ENCODE measurements around the gene SLK.

Gene SLK

DNA sequence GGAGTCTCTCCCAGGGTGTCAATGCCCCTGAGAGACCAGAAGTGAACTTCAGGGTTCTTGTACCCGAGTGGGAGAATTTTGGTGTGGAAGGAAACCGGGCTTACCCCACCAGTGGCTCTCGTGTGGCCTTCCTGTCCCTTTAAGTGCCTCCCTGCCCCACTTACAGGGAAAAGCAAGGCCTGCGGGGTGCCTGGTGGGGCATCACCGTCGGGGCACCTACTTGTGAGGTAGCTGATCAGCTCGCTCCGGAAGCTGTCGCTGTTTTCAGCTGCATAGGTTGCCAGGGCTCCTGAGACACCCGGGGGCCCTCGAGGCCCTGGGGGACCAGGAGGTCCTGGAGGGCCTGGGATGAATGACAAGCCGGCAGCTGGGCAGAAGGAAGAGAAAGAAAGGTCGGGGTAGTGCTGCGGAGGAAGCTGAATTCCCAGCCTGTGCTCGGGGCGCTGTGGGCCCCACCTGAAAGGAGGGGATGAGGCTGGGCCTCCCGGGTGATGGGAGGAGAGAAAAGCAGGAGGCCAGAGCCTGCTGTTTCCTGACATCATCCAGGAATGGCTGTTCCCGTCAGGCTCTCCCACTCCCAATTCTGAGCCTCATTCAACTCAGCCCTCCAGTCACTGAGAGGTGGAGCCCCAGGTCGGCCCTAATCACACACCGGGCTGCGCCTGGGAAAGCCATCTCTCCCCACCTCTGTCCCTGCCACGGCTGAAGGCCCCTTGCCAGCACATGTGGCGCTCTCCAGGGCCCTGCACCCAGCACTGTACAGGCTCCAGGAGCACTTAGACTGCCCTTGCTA, 67.7 kb downstream of the SLK start:
- DNase-seq: no peak

DNA sequence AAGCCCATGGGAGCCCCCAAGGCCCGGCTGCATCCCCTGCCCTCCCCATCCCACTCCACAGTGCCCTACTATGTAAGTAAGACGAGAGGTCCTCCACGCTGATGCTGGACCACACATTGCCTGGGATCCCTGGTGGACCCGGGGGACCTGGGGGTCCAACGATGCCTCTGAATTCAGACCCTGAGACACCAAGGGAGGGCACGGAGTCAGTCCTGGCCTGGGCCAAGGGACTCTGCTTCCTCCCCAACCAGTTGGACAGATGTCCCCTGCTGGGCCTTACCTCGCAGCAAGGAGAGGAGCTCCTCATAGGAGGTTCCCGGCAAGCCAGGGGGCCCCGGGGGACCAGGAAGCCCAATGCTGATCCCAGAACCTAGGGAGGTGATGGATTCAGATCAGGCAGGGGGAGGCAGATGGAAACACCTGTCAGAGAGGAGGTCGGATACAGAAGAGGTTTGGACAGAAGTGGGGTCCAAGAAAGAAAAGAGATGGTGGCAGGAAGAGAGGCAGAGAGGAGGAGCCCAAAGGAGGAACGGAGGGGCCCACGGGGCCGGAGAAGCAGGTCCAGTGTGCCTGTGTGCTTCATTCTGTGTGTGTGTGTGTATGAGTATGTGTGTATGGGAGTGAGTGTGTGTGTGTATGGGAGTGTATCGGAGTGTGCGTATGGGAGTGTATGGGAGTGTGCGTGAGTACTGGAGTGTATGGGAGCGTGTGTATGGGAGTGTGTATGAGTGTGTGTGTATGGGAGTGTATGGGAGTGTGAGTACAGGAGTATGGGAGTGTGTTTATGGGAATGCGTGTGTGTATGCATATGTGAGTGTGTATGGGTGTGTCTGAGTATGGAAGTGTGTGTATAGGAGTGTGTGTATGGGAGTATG, 68.5 kb downstream of the SLK start:
- DNase-seq: no peak

DNA sequence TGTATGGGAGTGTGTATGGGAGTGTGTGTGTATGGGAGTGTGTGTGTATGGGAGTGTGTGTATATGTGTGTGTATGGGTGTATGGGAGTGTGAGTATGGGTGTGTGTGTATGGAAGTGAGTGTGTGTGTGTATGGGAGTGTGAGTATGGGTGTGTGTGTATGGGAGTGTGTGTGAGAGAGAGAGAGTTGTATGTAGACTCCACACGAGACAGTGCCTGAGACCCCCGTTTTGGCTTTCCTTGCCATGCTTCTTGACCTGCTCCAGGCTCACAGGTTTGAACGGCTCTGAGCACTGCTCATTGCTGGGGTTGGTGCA, 69.1 kb downstream of the SLK start:
- no peak for DNase-seq

DNA sequence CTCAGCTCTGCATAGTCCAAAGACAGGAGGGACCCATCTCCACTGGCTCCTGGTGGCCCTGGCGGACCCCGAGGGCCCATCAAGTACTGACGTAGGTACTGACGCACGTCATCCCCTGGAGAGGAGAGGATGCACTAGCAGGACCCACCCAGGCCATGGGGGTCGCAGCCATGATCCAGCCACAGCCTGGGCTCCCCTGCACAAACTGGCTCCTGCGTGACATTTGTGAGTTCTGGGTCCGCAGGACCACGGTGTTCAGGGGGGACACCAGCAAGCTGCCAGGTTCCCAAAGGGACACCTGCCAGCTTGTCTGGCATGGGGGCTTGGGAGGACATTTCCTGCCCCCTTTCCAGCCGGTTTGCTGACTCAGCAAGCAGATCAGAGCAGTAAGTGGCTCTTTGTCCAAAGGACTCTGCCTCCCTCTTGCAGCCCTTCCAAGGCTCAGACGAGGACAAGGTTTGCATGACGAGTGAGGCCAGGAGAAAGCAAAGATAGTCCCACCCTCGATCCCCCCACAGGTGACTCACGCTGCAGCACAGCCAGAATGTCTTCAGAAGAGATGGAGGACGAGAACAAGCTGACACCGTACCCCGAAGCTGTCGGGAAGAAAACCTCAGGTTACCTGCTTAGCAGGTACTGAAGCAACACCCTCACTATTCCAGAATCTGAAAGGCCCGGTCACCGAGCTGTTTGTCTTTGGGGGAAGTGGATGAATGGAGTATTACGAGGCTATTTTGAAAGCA, 69.7 kb downstream of the SLK start:
- no peak for DNase-seq

DNA sequence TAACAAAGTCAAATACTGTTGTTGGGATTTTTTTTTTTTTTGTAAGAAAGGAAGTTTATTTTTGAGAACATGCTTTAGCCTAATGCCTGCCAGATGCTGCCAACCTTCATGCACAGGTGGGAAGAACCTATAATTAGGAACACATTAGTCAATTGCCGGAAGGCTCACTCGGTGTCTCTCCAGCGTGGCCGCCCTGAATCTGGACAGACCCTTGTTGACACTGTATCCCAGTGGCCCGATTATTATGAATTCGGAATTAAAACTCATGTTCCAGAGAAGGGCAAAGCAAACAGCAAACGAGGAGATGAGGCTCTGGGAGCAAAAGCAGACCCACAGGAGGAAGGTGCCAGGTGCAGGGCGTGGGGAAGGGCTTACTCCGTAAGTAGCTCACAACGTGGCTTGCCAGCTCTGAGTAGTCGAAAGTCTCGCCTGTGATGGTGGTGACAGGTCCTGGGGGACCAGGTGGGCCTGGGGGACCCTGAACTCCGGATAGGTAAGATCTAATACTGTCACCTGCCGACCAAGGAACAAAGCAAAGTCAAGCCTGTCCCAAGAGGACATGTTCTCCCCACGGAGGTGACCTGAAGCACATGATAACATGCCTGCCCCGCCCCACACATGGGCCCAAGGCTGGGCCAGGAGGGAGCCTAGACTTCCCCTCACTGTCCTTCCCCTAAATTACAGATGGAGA, 70.5 kb downstream of the SLK start:
- DNase-seq: no peak

DNA sequence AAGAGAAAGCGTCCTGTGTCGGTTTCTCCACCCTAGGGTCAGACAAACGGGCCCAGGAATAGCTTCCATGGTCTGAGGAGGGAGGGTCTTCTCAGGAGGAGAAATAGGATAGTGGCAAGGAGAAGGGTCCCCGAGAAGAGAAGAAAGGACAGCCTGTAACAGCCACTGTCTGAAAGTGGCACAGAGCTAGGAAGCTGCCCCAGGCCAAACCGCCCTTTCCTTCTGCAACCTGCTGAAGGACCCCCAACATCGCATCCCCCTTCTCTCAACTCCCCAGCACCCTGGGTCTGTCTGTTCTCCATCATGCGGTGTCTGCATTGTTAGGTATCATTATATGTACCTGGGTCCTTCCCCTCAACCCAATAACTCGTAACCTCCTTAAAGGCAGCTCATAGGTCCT, 71.6 kb downstream of the SLK start:
- no peak for DNase-seq

DNA sequence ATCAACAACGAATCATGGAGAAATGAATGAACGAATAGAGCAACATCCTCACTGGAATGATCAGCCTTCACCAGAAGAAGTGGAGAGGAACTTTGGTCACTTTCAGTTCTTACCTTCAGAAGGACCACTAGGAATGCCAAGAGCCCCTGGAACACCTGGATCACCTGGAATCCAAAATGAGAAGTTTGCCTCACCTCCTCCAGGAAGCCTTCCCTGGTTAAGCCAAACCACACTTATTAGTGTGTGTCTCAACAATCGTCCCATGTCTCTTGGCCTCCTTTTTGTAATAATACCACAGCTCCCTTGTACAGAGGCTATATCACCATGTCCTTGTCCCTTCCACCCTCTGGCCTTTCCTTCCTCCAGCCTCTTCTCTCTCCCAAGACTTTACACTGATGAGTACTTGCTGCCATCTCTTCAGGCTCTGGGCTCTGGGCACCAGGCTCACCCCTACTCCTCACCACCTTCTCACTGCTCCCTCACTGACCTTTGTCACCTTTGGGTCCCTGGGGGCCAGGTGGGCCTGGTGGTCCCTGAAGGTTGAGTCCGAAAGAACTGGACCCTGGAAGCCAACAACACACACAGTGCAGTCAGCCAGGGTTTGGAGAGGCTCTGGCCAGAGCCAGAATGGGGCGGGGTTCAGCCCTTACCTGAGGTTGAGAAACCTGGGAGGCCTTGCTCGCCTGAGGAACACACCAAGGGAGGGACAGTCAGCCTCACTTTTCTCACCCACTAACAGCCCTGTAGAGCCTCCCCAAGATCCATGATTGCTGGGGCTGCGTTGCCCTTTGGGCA, 72.2 kb downstream of the SLK start:
- DNase-seq: no peak

DNA sequence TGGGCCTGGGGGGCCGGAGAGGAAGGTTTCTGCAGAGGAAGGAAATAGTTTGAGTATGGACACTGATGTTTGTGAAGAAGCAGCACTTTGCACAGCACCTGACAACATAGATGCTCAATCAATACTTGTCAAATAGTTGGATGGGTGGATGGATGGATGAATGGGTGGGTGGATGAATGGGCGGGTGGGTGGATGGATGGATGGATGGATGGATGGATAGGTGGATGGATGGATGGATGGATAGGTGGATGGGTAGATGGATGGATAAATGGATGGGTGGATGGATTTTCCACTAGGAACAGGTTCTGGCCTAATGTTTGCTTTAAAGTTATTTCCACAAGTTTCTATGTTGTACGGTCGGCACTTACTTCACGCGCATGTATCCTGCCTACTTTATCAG, 73.4 kb downstream of the SLK start:
- DNase-seq: no peak

DNA sequence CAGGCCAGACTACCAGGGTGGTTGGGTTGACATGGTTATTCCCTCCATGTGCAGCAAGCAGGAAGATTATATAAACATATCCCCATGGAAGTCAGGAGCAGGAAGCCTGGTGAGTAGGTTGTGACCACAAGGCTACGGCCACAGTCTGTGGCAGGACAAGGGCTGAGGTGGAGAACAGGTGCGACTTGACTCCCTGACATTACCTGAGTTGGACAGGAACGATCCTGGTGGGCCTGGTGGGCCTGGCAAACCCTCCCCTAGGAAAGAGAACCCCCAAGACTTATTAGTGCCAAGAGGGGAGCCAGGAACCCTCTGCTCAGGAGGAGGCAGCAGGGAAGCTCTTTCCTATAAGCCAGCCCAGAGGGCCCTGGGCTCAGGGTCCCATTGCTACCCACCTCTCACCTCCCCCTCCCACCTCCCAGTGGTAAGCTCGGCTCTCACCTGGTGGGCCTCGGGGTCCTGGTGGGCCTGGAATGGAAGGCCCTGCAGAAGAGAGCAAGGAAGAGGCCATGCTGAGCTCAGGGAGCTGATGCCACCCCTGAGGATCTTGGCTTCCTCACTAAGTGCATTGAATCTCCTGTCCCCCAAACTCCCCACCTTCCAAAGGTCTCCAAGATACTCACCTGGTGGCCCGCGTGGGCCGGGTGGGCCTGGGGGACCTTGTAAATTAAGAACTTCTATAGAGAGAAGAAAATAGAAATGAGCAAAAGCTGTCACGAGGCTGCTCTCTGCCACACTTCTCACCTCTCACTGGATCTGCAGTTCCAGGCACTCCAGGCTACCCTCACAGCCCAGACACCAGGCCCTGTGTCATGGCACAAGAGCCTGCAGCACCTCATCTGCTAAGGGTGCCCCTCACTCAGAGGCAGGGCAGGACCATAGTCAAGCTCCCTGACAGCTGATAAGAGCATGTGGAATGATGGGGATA, 74.2 kb downstream of the SLK start:
- no peak for DNase-seq

DNA sequence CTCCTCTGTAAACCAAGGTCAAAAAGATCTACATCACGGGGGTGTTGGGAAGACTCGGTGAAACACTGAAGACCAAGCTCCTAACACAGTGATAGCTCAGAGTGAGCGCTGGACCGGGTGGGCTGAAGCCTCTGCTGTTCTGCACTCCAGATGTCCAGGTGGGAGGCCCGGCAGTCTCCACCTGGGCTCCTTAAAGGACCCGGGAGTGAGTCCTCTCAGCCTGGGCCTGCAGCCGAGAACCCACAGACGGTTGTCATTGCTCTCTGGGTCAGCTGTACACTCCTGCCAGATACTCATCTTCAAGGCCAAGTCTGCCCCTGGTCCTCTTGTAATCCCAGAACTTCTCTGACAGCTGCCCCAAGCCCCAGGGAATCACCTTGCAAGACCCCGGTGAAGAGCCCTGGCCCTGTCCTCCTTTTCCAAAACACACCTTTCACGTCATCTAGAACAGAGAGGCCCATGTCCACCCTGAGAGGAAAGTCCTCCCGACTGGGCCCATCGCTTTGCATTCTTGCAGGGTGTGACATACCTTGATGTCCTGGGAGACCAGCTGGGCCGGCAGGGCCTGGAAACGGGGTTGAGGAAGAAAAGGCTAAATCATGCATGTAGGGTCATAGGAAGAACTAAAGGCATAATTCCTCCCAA, 75.1 kb downstream of the SLK start:
- no peak for DNase-seq

DNA sequence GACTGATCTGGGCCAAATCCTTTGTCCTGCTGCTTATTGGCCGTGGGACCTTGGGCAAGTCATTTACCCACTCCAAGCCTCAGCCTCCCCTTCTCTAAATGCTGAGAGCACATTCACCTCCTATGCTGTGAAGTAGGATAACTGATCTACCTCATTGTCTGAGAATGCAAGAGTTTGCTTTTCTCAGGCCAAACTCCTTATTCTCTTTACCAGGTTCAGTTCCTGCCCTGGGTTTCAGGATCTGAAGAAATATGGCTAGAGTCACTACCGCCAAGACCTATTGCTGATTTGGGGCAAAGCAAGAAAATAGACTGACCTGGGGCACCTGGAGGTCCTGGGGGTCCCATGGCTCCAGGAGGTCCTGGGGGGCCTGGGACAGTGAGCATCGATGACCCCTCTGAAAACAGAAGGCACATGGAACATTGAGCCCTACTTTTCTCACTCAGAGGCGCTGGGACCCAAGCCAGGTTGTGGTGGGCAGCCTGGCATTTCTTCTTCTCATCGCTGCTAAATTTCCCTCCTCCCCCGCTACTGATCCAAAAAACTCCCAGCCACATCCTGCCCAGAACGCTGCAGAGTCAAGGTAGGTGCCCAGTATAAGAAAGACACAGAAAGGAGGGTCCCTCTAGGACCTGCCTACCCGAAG, 76.4 kb downstream of the SLK start:
- DNase-seq: no peak

DNA sequence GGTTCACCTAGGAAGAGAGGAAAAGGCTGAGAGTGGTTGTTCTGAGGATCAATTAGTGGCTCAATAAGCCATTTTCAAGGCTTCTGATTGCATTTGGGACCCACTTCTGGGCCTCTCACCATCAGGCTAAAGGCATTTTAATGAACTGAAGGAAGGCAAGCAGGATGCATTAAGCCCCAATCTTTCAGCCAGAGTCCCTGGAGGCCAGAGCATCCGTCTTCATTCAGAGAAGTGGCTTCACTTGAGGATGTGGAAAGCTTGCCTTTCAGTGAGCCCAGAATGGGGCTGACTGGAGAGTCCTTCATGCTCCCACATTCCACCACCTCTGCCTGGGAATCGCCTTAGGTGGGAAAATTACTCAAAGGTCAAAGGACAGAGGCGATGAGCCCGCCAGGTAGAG, 76.9 kb downstream of the SLK start:
- DNase-seq: no peak

DNA sequence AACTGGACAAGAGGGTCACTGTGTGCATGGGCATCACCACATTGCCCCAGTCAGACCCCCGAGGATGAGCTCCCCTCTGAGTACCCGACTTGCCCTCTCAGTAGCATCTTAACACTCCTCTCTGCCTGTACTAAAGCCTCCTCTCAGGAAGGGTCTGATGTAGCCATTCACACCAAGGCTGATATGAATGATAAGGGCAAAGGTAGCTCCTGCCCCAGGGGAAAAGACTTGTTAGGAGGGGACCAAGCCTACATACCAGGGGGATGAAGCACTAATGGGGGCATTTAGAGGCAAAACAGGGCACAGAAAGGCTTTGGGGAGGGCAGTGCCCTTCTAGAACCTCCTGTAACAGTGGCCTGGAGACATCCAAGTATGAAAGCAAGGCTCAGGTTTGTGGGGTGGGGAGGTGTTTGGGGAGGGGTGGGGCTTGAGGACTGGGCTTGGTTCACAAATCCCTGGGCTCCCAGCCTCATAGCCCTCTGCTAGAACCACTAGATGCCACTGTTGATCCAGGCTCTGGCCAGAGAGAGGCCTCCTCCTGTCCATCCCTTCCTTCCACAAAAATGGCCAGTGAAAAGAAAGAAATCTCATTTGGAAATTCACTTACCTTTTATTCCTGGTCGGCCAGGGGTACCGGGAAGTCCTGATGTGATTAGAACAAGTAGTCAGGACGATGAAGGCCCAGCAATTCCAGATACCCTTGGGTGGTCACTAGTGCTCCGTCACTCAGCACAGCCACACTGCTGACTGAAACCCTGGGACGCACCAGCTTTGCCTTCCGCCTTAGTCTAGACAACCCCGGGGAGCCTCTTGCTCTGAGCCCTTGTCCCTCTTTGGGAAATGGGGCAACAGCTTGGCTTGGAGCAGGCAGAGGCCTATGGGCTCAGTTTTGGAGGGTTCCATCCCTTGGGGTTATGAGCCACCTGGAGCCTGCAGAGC, 78.5 kb downstream of the SLK start:
- DNase-seq: no peak

DNA sequence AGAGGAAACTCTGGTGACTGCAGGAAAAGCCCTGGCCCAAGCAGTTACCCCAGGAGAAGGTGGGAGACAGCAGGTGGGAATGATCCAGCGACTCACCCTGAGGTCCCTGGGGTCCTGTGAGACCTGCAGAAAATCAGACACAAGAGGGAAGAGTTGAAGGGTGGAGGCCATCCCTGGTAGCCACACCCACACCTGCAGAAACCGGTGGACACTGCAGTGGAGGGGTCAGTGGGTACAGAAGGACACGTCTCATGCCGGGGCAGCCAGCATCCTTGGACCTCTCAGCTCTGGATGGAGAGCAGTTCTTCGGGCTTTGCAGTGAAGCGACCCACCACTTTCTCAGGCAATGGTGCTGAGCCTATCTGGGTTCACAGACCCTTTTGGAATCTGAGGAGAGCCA, 79.7 kb downstream of the SLK start:
- DNase-seq: no peak

DNA sequence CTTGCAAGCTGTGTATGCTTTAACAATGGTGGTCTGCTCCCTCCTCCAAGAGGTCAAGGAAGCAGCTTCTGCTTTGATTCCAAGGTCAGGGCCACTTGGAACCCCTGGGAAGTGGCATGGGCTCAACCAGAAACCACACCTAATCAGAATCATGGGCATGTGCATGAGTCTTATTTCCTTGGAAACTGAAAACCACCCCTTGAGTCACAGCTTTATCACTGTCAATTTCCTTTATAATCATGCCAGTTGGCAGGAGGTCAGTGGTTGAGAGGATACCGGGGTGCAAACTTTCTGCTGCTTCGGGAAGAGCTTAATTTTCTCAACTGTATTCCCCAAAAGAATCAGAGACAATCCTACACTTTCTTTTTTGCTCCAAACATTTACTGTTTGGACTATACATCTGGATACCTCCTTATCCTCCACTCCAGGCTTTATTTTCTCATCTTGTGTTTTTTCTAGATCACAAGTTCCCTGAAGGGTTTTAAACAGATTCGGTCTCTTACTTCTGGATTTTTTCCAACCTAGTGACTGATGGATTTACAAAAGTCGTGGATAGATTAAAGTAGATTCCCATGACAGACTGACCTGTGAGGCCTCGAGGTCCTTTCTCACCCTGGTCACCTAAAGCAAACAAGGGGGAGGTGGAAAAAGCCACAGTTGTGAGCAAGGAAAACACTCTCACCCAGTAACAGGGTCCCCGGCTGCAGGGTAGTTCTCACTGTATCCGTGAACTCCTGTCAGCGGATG, 82.7 kb downstream of the SLK start:
- DNase-seq: no peak

DNA sequence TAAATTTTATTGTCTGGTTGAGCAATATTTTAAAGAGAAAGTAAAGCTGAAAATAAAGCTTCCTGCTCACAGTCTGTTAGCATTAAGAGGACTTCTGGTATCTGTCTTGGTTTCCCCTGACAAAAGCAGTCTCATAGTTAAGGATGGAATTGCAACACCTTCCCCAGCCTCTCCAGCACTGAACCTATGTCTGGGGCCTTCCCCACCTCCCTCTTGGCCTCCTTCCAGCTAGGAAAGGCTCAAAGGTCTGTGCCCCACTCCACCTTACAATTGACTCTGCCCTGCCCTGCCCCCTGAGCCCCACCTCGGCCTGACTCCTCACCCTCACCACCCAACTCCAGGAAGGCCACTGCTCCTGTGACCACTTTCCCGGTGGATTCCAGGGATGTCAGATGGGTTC, 85.5 kb downstream of the SLK start:
- no peak for DNase-seq

DNA sequence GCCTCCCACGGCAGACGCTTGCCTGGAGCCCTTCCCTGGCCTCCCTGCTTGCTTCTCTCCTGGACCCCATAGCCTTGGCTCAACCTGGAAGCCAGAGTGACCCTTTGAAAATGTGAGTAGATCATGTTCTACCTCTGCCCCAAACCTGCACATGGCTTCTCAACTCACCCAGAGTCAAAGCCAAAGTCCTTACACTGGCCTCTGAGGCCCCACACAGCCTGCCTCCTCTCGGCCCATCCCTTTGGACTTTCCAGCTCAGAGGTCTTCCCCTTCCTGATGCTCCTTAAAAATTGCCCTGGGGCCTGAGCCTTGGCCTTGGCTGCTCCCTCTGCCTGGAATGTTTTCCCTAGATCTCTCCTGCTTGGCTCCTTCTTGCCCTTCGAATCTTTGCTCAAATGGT, 86.3 kb downstream of the SLK start:
- DNase-seq: no peak

DNA sequence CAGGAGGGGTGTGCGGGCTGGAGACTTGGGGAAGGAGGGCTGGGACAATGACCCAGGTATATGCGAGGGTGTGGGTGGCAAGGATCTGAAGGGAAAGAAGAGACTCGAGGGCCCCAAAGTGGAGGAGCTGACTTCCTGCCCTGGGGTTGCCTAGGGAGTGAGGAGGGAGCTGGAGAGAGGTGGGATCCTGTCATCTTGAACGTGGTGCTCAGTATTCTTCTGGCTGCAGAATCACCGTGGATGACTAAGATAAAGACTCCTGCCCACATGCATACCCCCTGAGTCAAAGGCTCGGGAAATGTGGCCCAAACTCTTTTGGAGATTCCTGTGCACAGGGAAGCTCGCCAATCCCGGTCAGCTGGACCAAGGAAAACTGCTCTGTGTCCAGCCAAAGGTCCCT, 87.5 kb downstream of the SLK start:
- DNase-seq: no peak

Data from T-helper 9 cell (primary cell).